ENCODE measurements around the gene SIRT6.

DNA sequence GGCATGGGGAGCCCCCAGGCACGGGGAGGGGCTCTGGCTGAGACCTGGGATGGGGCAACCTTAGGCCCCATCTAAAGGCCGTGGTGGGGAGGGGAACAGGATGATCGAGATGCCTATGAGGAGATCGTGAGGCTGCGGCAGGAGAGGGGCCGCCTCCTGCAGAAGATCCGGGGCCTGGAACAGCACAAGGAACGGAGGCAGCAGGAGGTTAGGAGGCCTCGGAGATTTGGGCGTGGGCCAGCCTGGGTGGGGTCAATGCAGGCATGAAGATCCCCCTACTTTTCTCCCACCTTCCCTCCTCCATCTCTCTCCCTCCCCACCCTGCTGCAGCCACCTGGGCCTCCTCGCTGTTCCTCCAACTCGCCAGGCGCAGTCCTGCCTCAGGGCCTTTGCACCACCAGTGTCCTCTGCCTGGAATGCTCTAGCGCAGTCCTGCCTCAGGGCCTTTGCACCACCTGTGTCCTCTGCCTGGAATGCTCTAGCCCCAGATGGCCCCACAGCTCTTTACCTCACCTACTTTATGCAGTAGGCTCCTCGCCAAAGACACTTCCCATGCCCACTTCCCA, 27.9 kb upstream of the SIRT6 start:
- TF ChIP-seq CTCF (conservative IDR thresholded peaks at IDR 0.05 in 1 of 2, IDR thresholded peaks at IDR 0.05 in 1 of 2; ENCODE audit: low read depth in 1 of 2, low read length in 2 of 2) (no peak), EZH2 (IDR thresholded peaks at IDR 0.05; ENCODE audit: low read length, missing control alignments) (no peak)

Data from fibroblast of lung (primary cell).